GM12801 (cell line): ENCODE measurements around the gene KRCC1.

Experiments
- TF ChIP-seq, protein P1 (sequence below): IDR thresholded peaks from one replicate; pipeline ENCODE4 v1.5.1; 2011; ENCODE audit warnings: control low read depth; ENCODE audit not compliant: insufficient read length; ENCODE audit errors: extremely low read depth

The KRCC1 gene

DNA sequence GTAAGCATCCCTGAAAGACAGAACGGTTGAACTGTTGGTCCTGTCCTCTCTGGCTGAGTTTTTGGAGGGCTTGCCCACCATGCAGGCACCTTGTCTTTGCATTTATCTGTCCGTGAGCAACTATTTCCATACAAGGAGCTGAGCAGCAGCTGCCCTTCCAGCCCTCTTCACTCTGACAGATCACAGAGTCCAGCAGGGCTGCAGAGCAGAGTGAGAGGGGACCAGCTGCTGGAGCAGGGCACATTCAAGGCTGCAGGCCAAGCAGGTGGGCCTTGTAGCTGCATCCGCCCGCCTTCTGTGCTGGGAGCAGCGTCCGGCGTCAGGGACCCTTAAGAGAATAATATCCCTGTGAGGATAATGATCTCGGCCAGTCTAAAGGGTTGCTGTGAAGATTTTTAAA lies 21.5 kb upstream of the KRCC1 start:
- TF ChIP-seq, protein P1, sequence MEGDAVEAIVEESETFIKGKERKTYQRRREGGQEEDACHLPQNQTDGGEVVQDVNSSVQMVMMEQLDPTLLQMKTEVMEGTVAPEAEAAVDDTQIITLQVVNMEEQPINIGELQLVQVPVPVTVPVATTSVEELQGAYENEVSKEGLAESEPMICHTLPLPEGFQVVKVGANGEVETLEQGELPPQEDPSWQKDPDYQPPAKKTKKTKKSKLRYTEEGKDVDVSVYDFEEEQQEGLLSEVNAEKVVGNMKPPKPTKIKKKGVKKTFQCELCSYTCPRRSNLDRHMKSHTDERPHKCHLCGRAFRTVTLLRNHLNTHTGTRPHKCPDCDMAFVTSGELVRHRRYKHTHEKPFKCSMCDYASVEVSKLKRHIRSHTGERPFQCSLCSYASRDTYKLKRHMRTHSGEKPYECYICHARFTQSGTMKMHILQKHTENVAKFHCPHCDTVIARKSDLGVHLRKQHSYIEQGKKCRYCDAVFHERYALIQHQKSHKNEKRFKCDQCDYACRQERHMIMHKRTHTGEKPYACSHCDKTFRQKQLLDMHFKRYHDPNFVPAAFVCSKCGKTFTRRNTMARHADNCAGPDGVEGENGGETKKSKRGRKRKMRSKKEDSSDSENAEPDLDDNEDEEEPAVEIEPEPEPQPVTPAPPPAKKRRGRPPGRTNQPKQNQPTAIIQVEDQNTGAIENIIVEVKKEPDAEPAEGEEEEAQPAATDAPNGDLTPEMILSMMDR: no peak

DNA sequence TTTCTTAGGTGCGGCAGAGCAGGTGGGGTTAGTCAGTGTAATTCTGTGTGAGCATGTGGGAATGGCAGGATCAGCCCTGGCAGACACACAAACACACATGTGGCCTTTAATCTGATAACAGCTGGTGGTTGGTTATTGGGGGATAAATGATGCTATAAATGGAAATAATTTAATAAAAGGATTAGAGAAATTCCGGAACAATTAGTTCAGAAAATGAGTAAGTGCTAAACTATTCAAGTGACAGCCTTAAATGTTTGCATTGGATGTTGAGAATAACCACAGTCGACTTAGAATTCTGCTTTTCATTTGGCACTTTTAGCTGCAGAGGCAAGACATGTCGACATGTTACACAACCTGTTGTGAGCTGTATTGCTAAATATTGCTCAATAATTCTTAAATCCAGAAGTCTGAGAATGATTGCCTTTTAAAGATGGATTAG lies 19.3 kb upstream of the KRCC1 start:
- TF ChIP-seq, protein P1: no peak

- TF ChIP-seq, protein P1: no peak
These were observed 18.6 kb upstream of the KRCC1 start for GRCh38 chr2:88074150-88074549.

- TF ChIP-seq, protein P1: no peak
These were observed 15.8 kb upstream of the KRCC1 start for GRCh38 chr2:88071365-88071764.

DNA sequence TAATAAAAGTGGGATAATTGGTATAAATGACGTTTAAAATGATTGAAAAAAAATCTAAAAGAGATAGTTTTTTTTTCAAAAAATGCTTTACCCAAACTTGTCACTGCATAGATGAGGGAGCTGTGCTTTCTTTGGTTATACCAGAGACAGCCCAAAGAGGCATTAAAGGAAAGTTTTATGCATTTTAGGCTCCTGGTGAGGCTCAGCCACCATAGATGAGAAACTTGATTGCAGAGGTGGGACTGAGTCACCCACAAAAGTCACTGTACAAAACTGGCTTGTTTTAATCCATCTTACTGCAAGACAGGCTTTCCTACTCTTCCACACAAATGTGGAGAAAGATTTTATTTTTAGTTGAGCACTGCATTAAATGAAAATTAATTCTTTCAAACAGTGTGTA lies 14.5 kb upstream of the KRCC1 start:
- TF ChIP-seq, protein P1: no peak

GRCh38 chr2:88069117-88069516 lies 13.5 kb upstream of the KRCC1 start:
- TF ChIP-seq, protein P1: no peak

DNA sequence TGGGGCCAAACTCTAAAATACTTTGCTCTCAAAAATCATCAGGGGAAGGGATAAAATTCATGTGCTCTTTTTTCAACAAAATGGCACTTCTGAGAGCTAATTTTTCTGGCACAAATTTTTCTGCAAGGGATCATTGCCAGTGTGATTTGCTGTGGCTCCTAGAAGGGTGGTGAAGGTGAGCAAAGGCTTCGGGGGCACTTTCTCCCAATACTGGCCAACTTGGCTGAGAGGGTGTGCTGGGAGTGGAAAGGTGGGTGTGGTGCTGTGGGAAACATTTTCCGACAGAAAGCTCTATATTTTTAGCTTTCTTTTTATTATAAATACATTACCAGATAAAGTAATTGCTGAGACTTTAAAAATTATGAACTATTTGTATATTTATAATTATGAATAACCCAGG lies 12.5 kb upstream of the KRCC1 start:
- TF ChIP-seq, protein P1: no peak

DNA sequence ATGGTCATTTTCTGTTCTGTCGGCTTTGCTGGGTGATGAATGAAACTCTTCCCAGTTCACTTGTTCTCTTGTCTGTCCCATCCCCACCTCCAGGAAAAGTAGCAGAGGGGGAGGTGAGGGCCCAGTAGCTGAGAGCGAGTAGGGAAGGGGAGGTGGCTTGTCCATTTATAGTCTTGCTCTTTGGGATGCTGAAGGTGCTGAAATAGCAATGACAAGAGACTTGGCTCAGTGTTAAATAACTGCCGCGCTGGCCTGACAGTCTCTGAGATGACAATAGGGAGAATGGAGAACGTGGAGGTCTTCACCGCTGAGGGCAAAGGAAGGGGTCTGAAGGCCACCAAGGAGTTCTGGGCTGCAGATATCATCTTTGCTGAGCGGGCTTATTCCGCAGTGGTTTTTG lies 12.0 kb upstream of the KRCC1 start, which contains the start of gene SMYD1:
SMYD1 (plus strand) TSS at position 228 of the 400 bp plus-strand sequence; CDS start at position 268, 40 bp downstream.
- TF ChIP-seq, protein P1: no peak
